DND-41 (cell line): ENCODE data around the gene DPH3.

Experiments used
- CTCF ChIP-seq: IDR thresholded peaks from 2 replicates; pipeline ENCODE4 v1.5.1; 2012; ENCODE audit warnings: borderline replicate concordance, low read length, moderate library complexity, mild to moderate bottlenecking; ENCODE audit not compliant: poor library complexity, severe bottlenecking; ENCODE audit errors: extremely low read depth
- EZH2 ChIP-seq: IDR thresholded peaks from 3 replicates; pipeline ENCODE4 v1.6.1; 2012; ENCODE audit warnings: borderline replicate concordance, low read depth, mild to moderate bottlenecking, moderate library complexity, low read length, inconsistent platforms; ENCODE audit not compliant: severe bottlenecking

- no peak for TF ChIP-seq CTCF
- TF ChIP-seq EZH2: no peak
Observed at GRCh38 chr3:16295298-16295890, 30.7 kb upstream of the DPH3 start.
